ENCODE results near the gene AFAP1.

Gene AFAP1

GRCh38 chr4:7850489-7850888 is 89.2 kb downstream of the AFAP1 start:
- no peak overlapping the region for H3K4me3 ChIP-seq (ENCODE audit: low read length, poor library complexity, severe bottlenecking)
- H3K4me2 ChIP-seq (ENCODE audit: low read depth, low read length, poor library complexity, severe bottlenecking) = no peak overlapping the region
- H3K27me3 ChIP-seq (ENCODE audit: insufficient read depth, low read length, poor library complexity, severe bottlenecking) = no peaks in the 10 kb centered on the region
- H3K9me3 ChIP-seq (ENCODE audit: insufficient read depth, low read depth, low read length) = peaks cover 2% of the 10 kb centered on the region; the same call in 1 of the 2 replicates
- no peak overlapping the region for H3K9ac ChIP-seq (ENCODE audit: low read depth, low read length, poor library complexity, severe bottlenecking)
- no peaks in the 10 kb centered on the region for H3F3A ChIP-seq (ENCODE audit: low read depth)
- H3K36me3 ChIP-seq (ENCODE audit: insufficient read depth, low read length) = no peaks in the 10 kb centered on the region
- H2AFZ ChIP-seq (ENCODE audit: low read length) = no peak overlapping the region
- H4K20me1 ChIP-seq (ENCODE audit: insufficient read depth, low read length, poor library complexity, severe bottlenecking) = no peaks in the 10 kb centered on the region
- no peaks in the 10 kb centered on the region for H3K79me2 ChIP-seq (ENCODE audit: insufficient read depth, low read length)
- no peaks in the 10 kb centered on the region for H3K9me2 ChIP-seq (replicated peaks; ENCODE audit: low read depth, low read length)
- no peaks in the 10 kb centered on the region for H3K4me1 ChIP-seq (ENCODE audit: insufficient read depth, low read length, poor library complexity, severe bottlenecking)
- no peak for TF ChIP-seq EZH2phosphoT487 (IDR thresholded peaks at IDR 0.05; ENCODE audit: borderline replicate concordance)
- TF ChIP-seq, protein P1, sequence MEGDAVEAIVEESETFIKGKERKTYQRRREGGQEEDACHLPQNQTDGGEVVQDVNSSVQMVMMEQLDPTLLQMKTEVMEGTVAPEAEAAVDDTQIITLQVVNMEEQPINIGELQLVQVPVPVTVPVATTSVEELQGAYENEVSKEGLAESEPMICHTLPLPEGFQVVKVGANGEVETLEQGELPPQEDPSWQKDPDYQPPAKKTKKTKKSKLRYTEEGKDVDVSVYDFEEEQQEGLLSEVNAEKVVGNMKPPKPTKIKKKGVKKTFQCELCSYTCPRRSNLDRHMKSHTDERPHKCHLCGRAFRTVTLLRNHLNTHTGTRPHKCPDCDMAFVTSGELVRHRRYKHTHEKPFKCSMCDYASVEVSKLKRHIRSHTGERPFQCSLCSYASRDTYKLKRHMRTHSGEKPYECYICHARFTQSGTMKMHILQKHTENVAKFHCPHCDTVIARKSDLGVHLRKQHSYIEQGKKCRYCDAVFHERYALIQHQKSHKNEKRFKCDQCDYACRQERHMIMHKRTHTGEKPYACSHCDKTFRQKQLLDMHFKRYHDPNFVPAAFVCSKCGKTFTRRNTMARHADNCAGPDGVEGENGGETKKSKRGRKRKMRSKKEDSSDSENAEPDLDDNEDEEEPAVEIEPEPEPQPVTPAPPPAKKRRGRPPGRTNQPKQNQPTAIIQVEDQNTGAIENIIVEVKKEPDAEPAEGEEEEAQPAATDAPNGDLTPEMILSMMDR (conservative IDR thresholded peaks at IDR 0.05; ENCODE audit: low read length) = no peak

- no peaks in the 10 kb centered on the region for H3K36me3 ChIP-seq (ENCODE audit: insufficient read depth, low read length)
- H3K9me2 ChIP-seq (replicated peaks; ENCODE audit: low read depth, low read length) = no peaks in the 10 kb centered on the region
- H3K4me3 ChIP-seq (ENCODE audit: low read length, poor library complexity, severe bottlenecking) = no peak overlapping the region
- no peak for TF ChIP-seq EZH2phosphoT487 (IDR thresholded peaks at IDR 0.05; ENCODE audit: borderline replicate concordance)
- TF ChIP-seq, protein P1 (conservative IDR thresholded peaks at IDR 0.05; ENCODE audit: low read length) = no peak
- H3K27me3 ChIP-seq (ENCODE audit: insufficient read depth, low read length, poor library complexity, severe bottlenecking) = no peaks in the 10 kb centered on the region
- peaks cover 2% of the 10 kb centered on the region; the same call in 1 of the 2 replicates for H3K9me3 ChIP-seq (ENCODE audit: insufficient read depth, low read depth, low read length)
- H3F3A ChIP-seq (ENCODE audit: low read depth) = no peaks in the 10 kb centered on the region
- H3K79me2 ChIP-seq (ENCODE audit: insufficient read depth, low read length) = no peaks in the 10 kb centered on the region
- no peaks in the 10 kb centered on the region for H4K20me1 ChIP-seq (ENCODE audit: insufficient read depth, low read length, poor library complexity, severe bottlenecking)
- no peak overlapping the region for H2AFZ ChIP-seq (ENCODE audit: low read length)
- no peak overlapping the region for H3K9ac ChIP-seq (ENCODE audit: low read depth, low read length, poor library complexity, severe bottlenecking)
- no peak overlapping the region for H3K4me2 ChIP-seq (ENCODE audit: low read depth, low read length, poor library complexity, severe bottlenecking)
- no peaks in the 10 kb centered on the region for H3K4me1 ChIP-seq (ENCODE audit: insufficient read depth, low read length, poor library complexity, severe bottlenecking)
Observed at GRCh38 chr4:7847206-7847605, 92.5 kb downstream of the AFAP1 start.

- no peaks in the 10 kb centered on the region for H3K4me1 ChIP-seq (ENCODE audit: insufficient read depth, low read length, poor library complexity, severe bottlenecking)
- no peaks in the 10 kb centered on the region for H4K20me1 ChIP-seq (ENCODE audit: insufficient read depth, low read length, poor library complexity, severe bottlenecking)
- H3K4me3 ChIP-seq (ENCODE audit: low read length, poor library complexity, severe bottlenecking) = no peak overlapping the region
- H3K9me2 ChIP-seq (replicated peaks; ENCODE audit: low read depth, low read length) = no peaks in the 10 kb centered on the region
- no peaks in the 10 kb centered on the region for H3K79me2 ChIP-seq (ENCODE audit: insufficient read depth, low read length)
- no peaks in the 10 kb centered on the region for H3K36me3 ChIP-seq (ENCODE audit: insufficient read depth, low read length)
- H3K27me3 ChIP-seq (ENCODE audit: insufficient read depth, low read length, poor library complexity, severe bottlenecking) = no peaks in the 10 kb centered on the region
- no peak overlapping the region for H3K4me2 ChIP-seq (ENCODE audit: low read depth, low read length, poor library complexity, severe bottlenecking)
- TF ChIP-seq EZH2phosphoT487 (IDR thresholded peaks at IDR 0.05; ENCODE audit: borderline replicate concordance) = no peak
- H3K9me3 ChIP-seq (ENCODE audit: insufficient read depth, low read depth, low read length) = no peaks in the 10 kb centered on the region; the same call in 1 of the 2 replicates
- no peak overlapping the region for H2AFZ ChIP-seq (ENCODE audit: low read length)
- no peaks in the 10 kb centered on the region for H3F3A ChIP-seq (ENCODE audit: low read depth)
- no peak overlapping the region for H3K9ac ChIP-seq (ENCODE audit: low read depth, low read length, poor library complexity, severe bottlenecking)
Observed at GRCh38 chr4:7845493-7846128, 94.0 kb downstream of the AFAP1 start.

GRCh38 chr4:7844594-7844991 is 95.1 kb downstream of the AFAP1 start:
- Histone ChIP-seq H3F3A (ENCODE audit: low read depth) (no peaks in the 10 kb centered on the region), H3K27me3 (ENCODE audit: insufficient read depth, low read length, poor library complexity, severe bottlenecking) (no peaks in the 10 kb centered on the region), H3K9ac (ENCODE audit: low read depth, low read length, poor library complexity, severe bottlenecking) (no peak overlapping the region), H2AFZ (ENCODE audit: low read length) (no peak overlapping the region), H3K9me3 (ENCODE audit: insufficient read depth, low read depth, low read length) (no peaks in the 10 kb centered on the region; the same call in 1 of the 2 replicates), H3K4me3 (ENCODE audit: low read length, poor library complexity, severe bottlenecking) (no peak overlapping the region), H3K4me2 (ENCODE audit: low read depth, low read length, poor library complexity, severe bottlenecking) (no peak overlapping the region), H3K9me2 (replicated peaks; ENCODE audit: low read depth, low read length) (no peaks in the 10 kb centered on the region), H4K20me1 (ENCODE audit: insufficient read depth, low read length, poor library complexity, severe bottlenecking) (no peaks in the 10 kb centered on the region), H3K36me3 (ENCODE audit: insufficient read depth, low read length) (no peaks in the 10 kb centered on the region), H3K79me2 (ENCODE audit: insufficient read depth, low read length) (no peaks in the 10 kb centered on the region), H3K4me1 (ENCODE audit: insufficient read depth, low read length, poor library complexity, severe bottlenecking) (no peaks in the 10 kb centered on the region)
- no peak for TF ChIP-seq EZH2phosphoT487 (IDR thresholded peaks at IDR 0.05; ENCODE audit: borderline replicate concordance)
- TF ChIP-seq, protein P1 (conservative IDR thresholded peaks at IDR 0.05; ENCODE audit: low read length) = no peak; the same call in none of the 2 replicates

All from Loucy (cell line).